Progenitor cell of endocrine pancreas (in vitro differentiated cells): Measurements from ENCODE around the gene DTNB. TPM values are rescaled to one million over a fixed set of nuclear protein-coding genes. Genes with fewer than 3 reads are reported as not detected.
A peak's percentile ranks its signal among the peaks of the same experiment; 100 is the strongest.

Source experiments
- DNase-seq: peaks from one replicate; pipeline ENCODE4 v3.0.0; 2021; ENCODE audit warnings: low spot score; ENCODE audit not compliant: unreplicated experiment
- H3K27ac Mint-ChIP-seq: 2 replicates; pipeline ENCODE4 v1.8.0; 2021; ENCODE audit warnings: mild to moderate bottlenecking, moderate library complexity, mixed read lengths
- H3K27me3 Mint-ChIP-seq: 2 replicates; pipeline ENCODE4 v1.8.0; 2021; ENCODE audit warnings: mixed read lengths
- H3K36me3 Mint-ChIP-seq: 2 replicates; pipeline ENCODE4 v1.8.0; 2022; ENCODE audit warnings: mixed read lengths; ENCODE audit not compliant: insufficient read depth
- H3K4me1 Mint-ChIP-seq: 2 replicates; pipeline ENCODE4 v1.8.0; 2021; ENCODE audit warnings: low read depth, mixed read lengths
- H3K4me3 Mint-ChIP-seq: 2 replicates; pipeline ENCODE4 v1.8.0; 2021; ENCODE audit warnings: low read depth, mild to moderate bottlenecking, moderate library complexity, mixed read lengths
- H3K9me3 Mint-ChIP-seq: 2 replicates; pipeline ENCODE4 v1.8.0; 2021; ENCODE audit warnings: low read depth, mixed read lengths
- CTCF ChIP-seq: fragments of 200-600 bp; sonication (generic); IDR thresholded peaks from one replicate; pipeline ENCODE4 v1.5.0; 2021; ENCODE audit warnings: antibody characterized with exemption, mild to moderate bottlenecking; ENCODE audit not compliant: unreplicated experiment
- total RNA-seq: library from RNA; stranded (reverse); gene quantifications from 2 replicates; pipeline ENCODE4 v1.2.1, GENCODE V29; 2021

DTNB gene
- total RNA-seq, 1 donor from 2014 or later = 29.3 TPM

- Mint-ChIP-seq H3K4me3 (no peak overlapping the region), H3K36me3 (peaks cover 16% of the 10 kb centered on the region), H3K27me3 (no peaks in the 10 kb centered on the region), H3K27ac (no peak overlapping the region), H3K4me1 (peaks cover 6% of the 10 kb centered on the region), H3K9me3 (no peaks in the 10 kb centered on the region)
- no peak for DNase-seq
- TF ChIP-seq CTCF = no peak
Observed at GRCh38 chr2:25383806-25384205, 289.6 kb downstream of the DTNB start.

- no peak for DNase-seq
- Mint-ChIP-seq H3K27ac (no peak overlapping the region), H3K4me1 (peaks cover 9% of the 10 kb centered on the region), H3K9me3 (no peaks in the 10 kb centered on the region), H3K4me3 (no peak overlapping the region), H3K36me3 (peaks cover 9% of the 10 kb centered on the region), H3K27me3 (peaks cover 3% of the 10 kb centered on the region)
- TF ChIP-seq CTCF = no peak
Observed at GRCh38 chr2:25381502-25381901, 291.9 kb downstream of the DTNB start.

GRCh38 chr2:25380586-25381375 is 292.6 kb downstream of the DTNB start:
- Mint-ChIP-seq H3K36me3 (peaks cover 8% of the 10 kb centered on the region), H3K27ac (no peak overlapping the region), H3K27me3 (peaks cover 3% of the 10 kb centered on the region), H3K4me1 (peaks cover 7% of the 10 kb centered on the region), H3K4me3 (no peak overlapping the region), H3K9me3 (no peaks in the 10 kb centered on the region)
- no peak for TF ChIP-seq CTCF
- DNase-seq = no peak

- no peak for DNase-seq
- H3K4me3 Mint-ChIP-seq = no peak overlapping the region
- H3K27me3 Mint-ChIP-seq = peaks cover 5% of the 10 kb centered on the region
- peaks cover 8% of the 10 kb centered on the region for H3K36me3 Mint-ChIP-seq
- no peak for TF ChIP-seq CTCF
- H3K27ac Mint-ChIP-seq = peak overlapping the region; percentile 56
- no peaks in the 10 kb centered on the region for H3K9me3 Mint-ChIP-seq
- peaks cover 7% of the 10 kb centered on the region for H3K4me1 Mint-ChIP-seq
Observed at GRCh38 chr2:25380023-25380422, 293.4 kb downstream of the DTNB start.

GRCh38 chr2:25379535-25379934 is 293.8 kb downstream of the DTNB start:
- no peak for DNase-seq
- no peak overlapping the region for H3K4me3 Mint-ChIP-seq

More at GRCh38 chr2:25379535-25379934, 293.8 kb downstream of the DTNB start:
- no peak for TF ChIP-seq CTCF
- no peak overlapping the region for H3K27ac Mint-ChIP-seq
- peaks cover 6% of the 10 kb centered on the region for H3K27me3 Mint-ChIP-seq
- no peaks in the 10 kb centered on the region for H3K9me3 Mint-ChIP-seq
- H3K36me3 Mint-ChIP-seq = peaks cover 8% of the 10 kb centered on the region
- H3K4me1 Mint-ChIP-seq = peaks cover 7% of the 10 kb centered on the region
